Pancreas (tissue), 10 donors: ENCODE data around the gene LRRC8D. TPM values are rescaled to one million over a fixed set of nuclear protein-coding genes. Genes with fewer than 3 reads are reported as not detected.

ENCODE experiments used
- ATAC-seq, 4 donors: fragments of 200-7000 bp; cut with Tn5 transposase; one replicate each; pipeline versions ENCODE4 v1.8.0 to v1.9.1; 2020; ENCODE audit warnings: mild to moderate bottlenecking in 4 of 4, moderate library complexity in 4 of 4
- DNase-seq, 6 donors: peaks; one replicate each; pipeline ENCODE4 v3.0.0-alpha.2; 2020
- FAIRE-seq: peaks from 2 replicates; lab custom pipeline; 2012; peaks lifted over from hg19 to GRCh38; lab: Jason Lieb, UNC
- H3K27ac ChIP-seq, 4 donors: fragments of 200-600 bp; sonication (generic); 1 replicate in 3 of 4; 2 replicates in 1 of 4; pipeline versions ENCODE4 v1.5.0 to v1.8.0; 2020
- H3K27me3 ChIP-seq, 4 donors: fragments of 200-600 bp; one replicate each; pipeline ENCODE4 v1.8.0; 2021
- H3K36me3 ChIP-seq, 3 donors: fragments of 200-600 bp; sonication (generic) in 1 of 3; one replicate each; pipeline versions ENCODE4 v1.5.0 to v1.8.0; 2020 to 2021
- H3K4me1 ChIP-seq, 3 donors: fragments of 200-600 bp; one replicate each; pipeline ENCODE4 v1.8.0; 2021
- H3K4me3 ChIP-seq, 4 donors: fragments of 200-600 bp; sonication (generic) in 2 of 4; one replicate each; pipeline versions ENCODE4 v1.5.0 to v1.8.0; 2020 to 2021
- H3K9me3 ChIP-seq, 4 donors: fragments of 200-600 bp; one replicate each; pipeline ENCODE4 v1.8.0; 2021
- CTCF ChIP-seq, 4 donors: fragments of 200-600 bp; sonication (generic) in 3 of 4; IDR thresholded peaks; one replicate each; pipeline versions ENCODE4 v1.5.0 to v1.8.0; 2021; ENCODE audit warnings: antibody characterized with exemption in 4 of 4
- WGBS, 2 donors: extraction: QIAGEN DNeasy Blood & Tissue Kit; methylation state at CpG; one replicate each; pipeline ENCODE4 v1.1.7; 2013; 5-methylcytosine and 5-hydroxymethylcytosine counted together
- intact Hi-C, 3 donors: fragments of 100-400 bp; cut with DNase I; formaldehyde crosslinking; loops; one replicate each; pipeline versions ENCODE4 v1.11.1 to v1.14.2; 2022
- polyA plus RNA-seq, 2 donors: library from polyadenylated mRNA; stranded (reverse); fragments of 200-250 nt; gene quantifications; one replicate each; pipeline ENCODE4 v1.2.3, GENCODE V29; 2013
- total RNA-seq, 6 donors: library from RNA; stranded (reverse); fragmentation: NEBNext Ultra II Directional in 4 of 6; extraction: Animal tissue kit (Norgen Biotek cat#: 25700) in 4 of 6; gene quantifications; one replicate each; pipeline versions ENCODE4 v1.2.1 to v1.2.4, GENCODE V29; 2021 to 2023
- donor health status: healthy with polysubstance abuse.
- donor health status: DM: no; HTN: no; CAD: no; lungs with moderate emphysema.
- donor health status: DM: no; HTN: no; CAD: no.
- donor health status: control.
- donor health status: control.
- donor health status: Bipolar disorder and iron deficiency.
- donor health status: DM: yes; HTN: yes; CAD: no.
- donor health status: DM: no; HTN: no; CAD: no.
- donor health status: DM: no; HTN: no; CAD: no.
- donor health status: DM: yes; HTN: yes; CAD: no.

LRRC8D gene
- total and polyA plus RNA-seq, 8 donors = 3.8 to 27.1 (median 10.4) TPM

- Histone ChIP-seq H3K4me3 (no peak overlapping the region), H3K27ac (no peak overlapping the region), H3K4me1 (peaks cover 0 to 16% (median 11%) of the 10 kb centered on the region in 3 donors), H3K36me3 (no peaks in the 10 kb centered on the region), H3K27me3 (no peaks in the 10 kb centered on the region), H3K9me3 (no peaks in the 10 kb centered on the region)
- ATAC-seq (no peak), DNase-seq (no peak), FAIRE-seq (no peak)
- TF ChIP-seq CTCF (IDR thresholded peaks at IDR 0.05) = no peak
- intact Hi-C loops = no loop called here
- 34 to 49% methylated on average over 1 of the region's 1 CpG for WGBS, 2 donors
Observed at GRCh38 chr1:89872567-89872966, 51.7 kb downstream of the LRRC8D start.

- H3K27ac ChIP-seq = no peak overlapping the region
- intact Hi-C loops = no loop called here
- no peaks in the 10 kb centered on the region for H3K9me3 ChIP-seq
- H3K36me3 ChIP-seq = no peaks in the 10 kb centered on the region
- FAIRE-seq (no peak), ATAC-seq (no peak), DNase-seq (no peak)
- H3K4me1 ChIP-seq = peaks cover 0 to 16% (median 11%) of the 10 kb centered on the region in 3 donors
- H3K4me3 ChIP-seq = no peak overlapping the region
- H3K27me3 ChIP-seq = no peaks in the 10 kb centered on the region
- no peak for TF ChIP-seq CTCF (IDR thresholded peaks at IDR 0.05)
Observed at GRCh38 chr1:89873288-89873687, 52.5 kb downstream of the LRRC8D start.

- WGBS, 2 donors = 27 to 30% methylated on average over 3 of the region's 3 CpGs
- H3K27me3 ChIP-seq = no peaks in the 10 kb centered on the region
- H3K4me1 ChIP-seq = peaks cover 0 to 16% (median 11%) of the 10 kb centered on the region in 3 donors
- no peaks in the 10 kb centered on the region for H3K9me3 ChIP-seq
- no peak for TF ChIP-seq CTCF (IDR thresholded peaks at IDR 0.05)
- DNase-seq (no peak), ATAC-seq (peak in 3 of 4 donors; percentile 43 to 65 (median 55)), FAIRE-seq (no peak)
- intact Hi-C loops = no loop called here
- no peaks in the 10 kb centered on the region for H3K36me3 ChIP-seq
- no peak overlapping the region for H3K4me3 ChIP-seq
- no peak overlapping the region for H3K27ac ChIP-seq
Observed at GRCh38 chr1:89873770-89874169, 52.9 kb downstream of the LRRC8D start.

- Histone ChIP-seq H3K4me3 (no peak overlapping the region), H3K9me3 (no peaks in the 10 kb centered on the region), H3K27ac (no peak overlapping the region), H3K27me3 (no peaks in the 10 kb centered on the region), H3K4me1 (peaks cover 0 to 8% (median 5%) of the 10 kb centered on the region in 3 donors), H3K36me3 (no peaks in the 10 kb centered on the region)
- DNase-seq (no peak), ATAC-seq (no peak), FAIRE-seq (no peak)
- intact Hi-C loops = no loop called here
- no peak for TF ChIP-seq CTCF (IDR thresholded peaks at IDR 0.05)
- 90 to 92% methylated on average over 3 of the region's 3 CpGs for WGBS, 2 donors
Observed at GRCh38 chr1:89876463-89876862, 55.6 kb downstream of the LRRC8D start.

- H3K9me3 ChIP-seq = no peaks in the 10 kb centered on the region
- peaks cover 0 to 6% (median 0%) of the 10 kb centered on the region in 3 donors for H3K4me1 ChIP-seq
- DNase-seq (no peak), FAIRE-seq (no peak), ATAC-seq (no peak)
- TF ChIP-seq CTCF (IDR thresholded peaks at IDR 0.05) = no peak
- H3K36me3 ChIP-seq = no peaks in the 10 kb centered on the region
- no peak overlapping the region for H3K4me3 ChIP-seq
- no peaks in the 10 kb centered on the region for H3K27me3 ChIP-seq
- no peak overlapping the region for H3K27ac ChIP-seq
- intact Hi-C loops = no loop called here
- WGBS, 2 donors = 52 to 60% methylated on average over 2 of the region's 2 CpGs
Observed at GRCh38 chr1:89877756-89878155, 56.9 kb downstream of the LRRC8D start.
